A549 treated with AZD2906 at 1 μM for 4 hours (cell line): ENCODE measurements around the gene CELF6. TPM values are rescaled to one million over a fixed set of nuclear protein-coding genes. Genes with fewer than 3 reads are reported as not detected.

Source experiments
- total RNA-seq: library from RNA; stranded (reverse); fragments of 200-300 nt; extraction: Qiagen RNA extraction; gene quantifications from 5 replicates; pipeline ENCODE4 v1.2.3, GENCODE V29; 2022

Gene CELF6
- total RNA-seq = 0.14 to 0.23 TPM (median 0.16 TPM) in 5 replicates

GRCh38 chr15:72319985-72320671, at the start of gene CELF6:
Gene CELF6 (minus strand): TSS chr15:72320157. CDS start chr15:72319874, 283 bp downstream.

GRCh38 chr15:72272213-72272996, 47.6 kb downstream of the CELF6 start, which contains the start of gene PARP6:
Gene PARP6 (minus strand): TSS chr15:72272554. CDS start chr15:72267477, 5,077 bp downstream.

Other genes with a start within 250 kb of the CELF6 start
- gene MYO9A, start 202.0 kb downstream of the CELF6 start, total RNA-seq = 8.8 to 14.2 TPM (median 10.5 TPM) in 5 replicates
- gene SENP8, start 201.8 kb downstream of the CELF6 start, total RNA-seq = 1.3 to 2.3 TPM (median 2.3 TPM) in 5 replicates
- 0.09 to 0.26 TPM (median 0.17 TPM) in 5 replicates for gene GRAMD2A, start 122.4 kb downstream of the CELF6 start, total RNA-seq
- gene PKM, start 89.0 kb downstream of the CELF6 start, total RNA-seq = 3,039 to 3,227 TPM (median 3,125 TPM) in 5 replicates
- gene PARP6, start 47.6 kb downstream of the CELF6 start, total RNA-seq = 44.5 to 63.4 TPM (median 61.9 TPM) in 5 replicates
- gene HEXA, start 55.9 kb upstream of the CELF6 start, total RNA-seq = 138 to 159 TPM (median 151 TPM) in 5 replicates
- gene TMEM202, start 78.1 kb upstream of the CELF6 start, total RNA-seq = not detected in 5 replicates
- gene ARIH1, start 154.2 kb upstream of the CELF6 start, total RNA-seq = 50.6 to 75.2 TPM (median 68.6 TPM) in 5 replicates